T-helper 2 cell (primary cell): Measurements from ENCODE around the gene SLC38A10.

Experiments used
- DNase-seq, 5 experiments: peaks; one replicate each; pipeline versions ENCODE4 v3.0.0 to v3.0.0-alpha.2; 2012 to 2022

The SLC38A10 gene

DNA sequence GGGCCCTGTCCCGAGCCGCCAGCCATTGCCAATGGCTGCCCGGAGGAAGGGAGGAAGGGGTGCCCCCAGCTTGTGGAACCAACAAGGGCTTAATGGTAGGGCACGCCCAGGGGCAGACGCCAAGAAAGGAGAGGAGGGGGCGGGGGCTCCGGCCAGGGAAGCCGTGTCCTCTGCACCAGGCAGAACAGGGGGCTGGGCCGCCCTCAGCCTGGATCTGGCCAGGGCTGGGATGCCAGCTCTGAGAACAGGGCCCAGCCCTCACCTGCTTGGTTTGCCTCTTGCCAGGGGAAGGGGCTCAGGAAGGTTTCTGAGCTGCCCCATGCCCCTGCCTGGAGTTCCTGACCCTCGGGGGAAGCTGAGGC lies 35.8 kb upstream of the SLC38A10 start:
- no peak for DNase-seq

DNA sequence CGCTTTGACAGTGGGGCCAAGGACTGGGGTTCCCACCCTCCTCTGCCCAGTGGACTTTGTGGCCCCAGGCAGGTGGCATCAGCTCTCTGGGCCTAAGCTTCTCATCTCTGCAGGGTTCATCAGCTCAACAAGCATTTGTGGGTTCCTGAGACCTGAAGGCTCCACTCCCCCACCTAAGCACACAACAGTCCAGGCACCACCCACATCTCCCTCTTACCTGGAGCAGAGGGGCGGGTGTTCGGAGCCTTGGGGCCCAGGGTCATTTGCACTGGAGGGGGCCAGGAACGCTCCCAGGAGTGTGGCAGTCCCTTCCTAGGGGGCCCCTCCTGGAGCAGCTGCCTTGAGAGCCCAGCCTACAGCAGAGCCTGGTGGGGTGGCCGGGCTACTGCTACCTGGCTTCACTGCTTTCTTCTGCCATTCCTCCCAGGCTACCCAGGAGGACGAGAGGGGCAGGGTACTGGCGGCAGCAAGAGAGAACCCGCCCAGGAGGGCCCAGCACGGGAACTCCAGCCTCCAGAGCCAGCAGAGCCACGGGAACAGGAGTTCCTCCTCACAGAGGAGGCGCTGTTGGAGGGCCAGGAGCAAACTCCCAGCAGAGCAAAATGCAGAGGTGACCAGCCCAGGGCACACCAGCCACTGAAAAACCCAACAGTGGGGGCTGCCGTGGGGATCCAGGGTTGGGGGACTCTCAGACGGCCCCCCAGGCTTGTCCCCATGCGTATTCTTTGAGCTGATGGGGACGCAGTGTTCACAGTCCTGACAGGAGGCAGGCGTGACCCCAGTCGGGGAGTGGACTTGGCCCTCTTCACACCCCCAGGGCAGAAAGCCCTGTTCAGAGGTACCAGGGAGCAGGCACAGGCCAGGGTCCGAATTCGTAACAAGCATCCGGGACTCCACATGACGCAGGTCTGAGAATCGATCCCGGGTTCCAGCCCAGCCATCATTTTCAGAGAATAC lies 35.1 kb upstream of the SLC38A10 start:
- no peak for DNase-seq

DNA sequence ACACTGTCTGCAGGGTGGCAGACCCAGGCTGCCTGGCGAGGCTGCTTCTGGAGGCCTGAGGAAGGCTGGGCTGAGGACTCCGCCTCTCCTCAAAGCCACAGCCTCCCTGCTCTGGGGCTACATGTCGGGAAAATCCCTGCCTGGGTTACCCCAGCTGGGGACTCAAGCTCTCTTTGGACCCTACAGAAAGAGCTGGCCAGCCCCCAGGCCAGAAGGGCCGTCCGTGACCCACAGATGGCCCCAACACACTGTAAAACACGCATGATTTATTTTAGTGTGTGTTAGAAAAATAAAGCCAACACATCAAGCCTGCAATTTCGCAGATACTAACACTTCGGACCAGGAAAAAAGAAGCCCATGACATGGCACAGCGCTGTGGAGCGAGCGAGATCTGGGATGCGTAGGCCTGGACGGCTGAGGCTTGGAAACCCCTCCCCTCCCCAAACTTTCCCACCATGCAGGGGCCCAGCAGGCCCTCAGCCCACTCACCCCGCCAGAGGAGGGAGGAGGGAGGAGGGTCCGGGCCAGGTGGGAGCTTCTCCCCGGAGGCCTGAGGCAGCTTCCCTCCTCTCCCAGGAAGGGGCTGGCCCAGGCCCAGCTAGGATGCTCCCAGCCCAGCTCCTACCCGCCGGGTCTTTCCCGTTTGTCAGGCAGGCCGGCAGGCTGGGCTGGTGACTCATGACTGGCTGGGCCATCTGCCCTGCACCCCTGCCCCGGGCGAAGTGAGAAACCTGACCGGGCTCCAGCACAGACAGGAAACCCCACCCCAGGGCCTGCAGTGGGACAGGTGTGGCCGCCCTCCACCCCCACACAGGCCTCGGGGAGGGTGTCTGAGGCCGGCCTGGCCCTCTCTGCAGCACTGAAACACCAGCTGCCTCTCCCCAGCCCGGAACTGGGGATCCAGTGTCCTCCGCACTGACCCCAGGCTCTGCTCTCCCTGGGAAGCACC lies 34.1 kb upstream of the SLC38A10 start:
- no peak for DNase-seq

DNA sequence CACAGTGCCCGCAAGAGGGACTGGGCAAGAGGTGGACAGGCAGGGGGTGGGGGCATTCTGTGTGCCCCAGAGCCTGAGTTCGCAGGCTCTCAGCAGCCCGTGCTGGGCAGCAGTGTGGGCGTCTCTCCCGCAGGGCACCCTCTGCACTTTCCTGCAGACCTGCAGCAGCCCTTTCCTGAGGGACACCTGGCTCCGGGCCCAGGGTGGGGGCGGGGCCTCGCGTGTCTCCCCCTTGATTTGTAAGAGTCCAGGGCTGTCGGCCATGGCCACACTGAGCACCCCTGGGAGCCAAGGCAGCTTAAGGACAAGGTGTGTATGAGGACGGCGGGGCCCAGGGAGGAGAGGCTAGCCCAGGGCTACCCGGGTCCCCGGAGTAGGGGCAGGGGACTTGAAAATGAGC lies 33.4 kb upstream of the SLC38A10 start:
- DNase-seq: no peak

DNA sequence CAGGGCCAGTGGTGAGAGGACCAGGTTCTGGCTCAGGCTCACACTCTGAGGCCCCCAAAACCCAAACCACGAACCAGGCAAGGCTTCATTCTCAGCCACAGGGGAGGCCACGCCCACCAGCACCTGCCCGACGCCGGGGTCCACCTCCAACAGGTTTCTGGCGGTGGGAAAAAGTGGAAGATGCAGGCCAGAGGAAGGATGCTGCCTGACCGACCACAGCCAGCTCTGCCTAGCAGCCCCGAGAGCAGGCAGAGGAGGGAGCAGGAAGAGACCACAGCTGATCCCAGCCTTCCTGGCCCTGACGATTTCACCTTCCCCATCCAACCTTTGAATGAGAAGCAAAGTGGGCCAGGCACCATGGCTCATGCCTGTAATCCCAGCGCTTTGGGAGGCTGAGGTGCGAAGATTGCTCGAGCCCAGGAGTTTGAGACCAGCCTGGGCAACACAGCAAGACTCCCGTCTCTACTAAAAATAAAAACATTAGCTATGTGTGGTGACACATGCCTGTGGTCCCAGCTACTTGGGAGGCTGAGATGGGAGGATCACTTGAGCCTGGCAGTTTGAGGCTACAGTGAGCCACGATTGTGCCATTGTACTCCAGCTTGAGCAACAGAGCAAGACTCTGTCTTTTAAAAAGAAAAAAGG lies 30.7 kb upstream of the SLC38A10 start:
- no peak for DNase-seq

DNA sequence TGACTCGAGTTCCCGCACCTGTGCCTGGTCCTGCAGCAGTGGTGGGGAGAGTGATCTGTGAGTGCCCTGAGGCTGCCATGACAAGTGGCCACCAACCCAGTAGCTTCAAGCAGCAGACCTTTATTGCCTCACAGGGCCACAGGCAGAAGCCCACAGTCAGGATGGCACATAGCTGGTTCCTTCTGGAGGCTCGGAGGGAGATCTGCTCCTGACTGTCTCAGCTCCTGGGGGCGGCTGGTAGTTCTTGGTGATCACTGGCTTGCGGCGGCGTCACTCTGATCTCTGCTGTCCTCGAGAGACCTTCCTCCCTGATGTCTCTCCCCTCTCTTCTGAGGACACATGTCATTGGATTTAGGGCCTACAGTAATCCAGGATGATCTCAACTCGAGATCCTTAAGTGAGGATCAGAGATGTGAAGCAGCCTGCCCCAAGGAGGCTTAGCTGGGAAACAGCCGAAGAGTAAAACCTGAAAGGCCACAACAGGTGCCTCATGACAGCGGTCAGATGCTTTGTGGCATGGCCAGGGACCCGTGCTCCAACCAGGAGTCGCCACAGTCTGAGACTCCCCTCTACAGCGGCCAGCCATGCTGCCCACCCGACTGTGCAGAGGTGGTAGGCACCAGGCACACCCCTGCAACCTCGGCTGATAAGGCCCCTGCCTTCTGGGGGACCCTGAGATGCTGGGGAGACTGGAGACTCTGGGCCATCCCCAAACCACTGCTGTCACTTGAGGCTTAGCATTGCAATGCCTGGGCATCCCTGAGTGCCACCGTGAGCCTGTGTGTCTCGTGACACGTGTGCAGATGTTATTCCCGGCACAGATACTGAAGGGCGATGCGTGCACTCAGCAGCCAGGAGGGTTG lies 30.0 kb upstream of the SLC38A10 start:
- DNase-seq: no peak

DNA sequence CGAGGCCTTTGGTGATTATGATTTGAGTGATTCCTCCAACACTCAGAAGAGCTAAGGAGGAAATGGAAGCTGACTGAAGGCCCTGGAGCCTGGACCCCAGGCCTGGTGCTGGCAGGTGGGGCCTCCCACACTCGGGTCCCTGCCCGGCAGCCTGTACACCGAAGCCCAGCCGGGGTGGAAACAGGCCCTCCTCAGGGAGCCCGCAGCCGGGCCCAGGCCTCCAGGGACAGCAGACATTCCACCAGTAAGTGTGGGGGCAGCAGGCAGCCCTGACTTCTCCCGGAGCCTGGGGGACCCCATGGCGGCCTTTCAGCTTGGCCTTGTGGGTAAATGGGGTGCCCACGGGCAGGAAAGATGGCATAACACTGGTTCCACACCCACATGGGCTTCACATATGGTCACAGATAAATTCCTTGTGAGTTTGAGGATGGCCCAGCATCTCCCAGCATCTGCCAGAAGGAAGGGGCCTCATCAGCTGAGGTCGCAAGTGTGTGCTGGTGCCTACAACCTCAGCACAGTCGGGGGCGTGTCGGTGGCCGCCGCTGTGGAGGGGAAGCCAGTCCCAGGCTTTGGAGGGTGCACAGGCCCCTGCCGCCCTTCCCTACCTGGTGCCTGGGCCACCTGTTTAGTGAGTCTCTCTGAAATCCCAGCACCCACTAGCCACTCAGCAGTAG lies 29.2 kb upstream of the SLC38A10 start:
- no peak for DNase-seq

DNA sequence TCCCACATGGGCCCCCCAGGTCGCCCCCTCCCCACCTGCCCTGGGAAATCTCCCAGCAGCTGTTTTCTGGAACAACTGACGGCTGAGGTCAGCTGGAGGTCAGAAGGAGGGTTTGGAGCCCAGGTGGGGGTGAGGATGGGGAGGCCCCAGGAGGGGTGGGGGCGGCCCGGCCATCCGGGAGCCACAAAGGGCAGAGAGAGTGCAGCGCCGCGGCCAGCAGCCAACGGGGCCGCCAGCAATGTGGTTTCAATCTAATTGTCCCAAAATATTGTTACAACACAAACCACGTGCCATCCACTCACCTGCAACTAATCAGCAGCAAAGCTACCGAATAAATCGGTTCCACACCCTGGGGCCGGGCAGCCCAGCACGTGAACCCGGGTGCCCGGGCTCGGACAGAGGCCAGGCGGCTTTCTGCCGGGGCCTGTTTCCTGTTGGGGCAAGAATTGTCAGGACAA lies 28.3 kb upstream of the SLC38A10 start:
- no peak for DNase-seq

DNA sequence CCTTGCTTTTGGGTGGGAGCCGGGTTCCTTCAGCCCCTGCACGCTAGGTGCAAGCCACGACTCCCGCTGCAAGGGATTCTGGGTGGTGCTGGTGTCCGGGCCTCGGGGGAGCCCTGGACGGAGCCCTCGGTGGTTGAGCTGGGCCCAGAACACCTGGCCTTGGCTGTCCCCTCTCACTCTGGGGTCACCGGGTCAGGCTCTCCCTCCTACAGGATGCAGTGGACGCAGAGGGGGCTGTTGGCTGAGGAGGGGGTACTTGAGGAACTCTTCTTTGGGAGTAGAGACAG lies 27.9 kb upstream of the SLC38A10 start:
- DNase-seq: no peak

DNA sequence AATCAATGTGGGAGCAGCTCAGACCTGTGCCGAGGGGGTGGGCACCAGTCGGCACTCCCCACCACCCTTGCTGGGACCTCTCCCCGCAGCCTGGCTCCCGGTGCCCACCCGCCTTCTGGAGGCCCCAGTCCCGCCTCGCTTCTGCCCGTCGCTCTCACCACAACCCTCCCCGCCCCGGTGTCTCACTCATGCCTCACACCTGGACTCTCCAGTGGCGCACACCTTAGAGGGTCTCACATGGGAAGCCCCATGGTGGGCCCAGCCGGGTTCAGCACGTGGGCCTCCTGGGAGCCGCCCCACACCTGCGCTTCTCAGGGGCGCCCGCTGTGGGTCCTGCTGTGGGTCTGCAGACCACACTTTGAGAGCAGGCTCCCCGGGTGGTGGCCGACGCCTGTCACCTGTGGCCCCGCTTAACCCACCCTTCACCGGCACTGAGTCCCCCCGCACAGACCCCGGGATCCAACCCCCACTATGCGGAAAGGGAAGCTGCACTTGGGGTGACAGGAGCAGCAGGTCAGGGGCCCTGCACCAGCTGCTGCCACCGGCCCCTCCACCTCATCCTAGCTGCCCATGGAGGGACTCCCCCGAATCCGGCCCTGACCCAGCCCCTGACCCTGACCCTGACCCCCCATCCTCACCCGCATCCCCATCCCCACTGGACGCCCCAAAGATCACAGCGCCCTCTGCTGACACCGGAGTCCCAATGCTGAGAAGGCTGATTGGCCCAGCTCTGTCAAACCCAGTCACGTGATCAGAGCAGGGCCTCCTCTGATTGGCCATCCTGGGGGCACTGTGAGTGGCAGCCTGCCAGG lies 27.4 kb upstream of the SLC38A10 start:
- DNase-seq: peak in 2 of 5 experiments; percentile 26 to 45

DNA sequence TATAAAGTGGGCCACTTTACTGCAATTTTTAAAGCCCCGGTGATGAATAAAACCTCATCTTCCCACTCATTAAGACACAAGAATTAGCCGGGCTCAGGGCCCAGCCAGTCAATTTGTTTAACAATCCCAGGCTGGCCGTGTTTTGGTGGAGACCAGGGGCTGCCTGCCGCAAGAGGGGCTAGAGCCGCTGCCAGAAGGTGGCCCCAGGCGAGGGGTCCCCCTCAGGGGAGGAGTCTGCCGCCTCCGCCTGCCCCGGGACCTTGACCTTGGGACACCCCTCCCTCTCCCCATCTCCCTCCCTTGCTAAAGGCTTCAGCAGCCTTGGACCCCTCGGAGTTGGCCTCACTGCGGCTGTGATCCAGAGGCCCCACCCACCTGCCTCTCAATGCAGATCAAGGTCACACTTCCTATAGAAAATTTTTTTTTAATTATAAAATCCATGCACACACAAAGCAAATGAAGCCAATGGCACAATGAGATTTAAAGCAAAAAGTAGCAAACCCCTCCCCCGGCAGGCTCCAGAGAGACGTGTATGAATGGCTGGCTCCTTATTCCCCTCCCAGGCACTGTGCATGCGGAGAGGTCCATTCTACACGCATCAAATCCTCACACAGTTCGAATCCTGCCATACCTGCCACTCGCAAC lies 23.0 kb upstream of the SLC38A10 start:
- DNase-seq: no peak

DNA sequence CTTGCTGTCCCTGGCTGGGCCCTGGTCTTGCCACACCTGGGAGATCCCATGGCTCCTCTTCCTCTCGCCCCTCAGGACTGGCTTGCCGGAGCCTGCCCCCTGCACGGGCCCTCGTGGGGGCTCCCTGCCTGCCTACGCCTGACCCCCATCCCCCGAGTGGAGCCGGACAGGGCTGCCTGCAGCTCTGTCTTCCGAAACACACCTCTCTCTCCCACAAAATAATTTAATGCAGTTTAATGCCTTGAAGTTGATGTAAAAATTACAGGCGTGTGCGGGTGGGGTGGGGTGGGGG lies 22.4 kb upstream of the SLC38A10 start:
- DNase-seq: no peak

DNA sequence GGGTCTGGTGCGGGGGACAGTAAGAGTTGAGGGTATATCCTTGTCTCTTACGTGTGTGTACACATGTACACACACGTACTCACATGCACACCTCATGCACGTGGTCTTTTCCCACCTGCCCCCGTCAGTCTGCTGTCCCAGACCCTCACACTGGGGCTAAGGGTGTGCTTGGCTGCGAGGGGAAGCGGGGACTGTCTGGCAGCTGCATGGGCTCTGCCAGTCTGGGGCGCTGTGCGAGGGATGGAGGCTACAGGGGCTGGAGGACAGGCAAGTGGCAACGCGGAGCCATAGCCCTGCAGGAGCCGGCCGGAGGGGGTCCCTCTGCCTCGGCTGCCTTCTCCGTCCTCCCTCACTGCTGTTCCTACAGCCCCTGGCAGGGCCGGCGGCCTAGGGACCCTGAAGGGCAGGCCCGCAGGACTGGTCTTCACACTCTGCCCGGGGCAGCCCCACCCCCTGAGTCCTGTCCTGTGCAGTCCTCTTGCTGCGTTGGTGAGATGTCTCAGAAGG lies 20.8 kb upstream of the SLC38A10 start:
- no peak for DNase-seq

DNA sequence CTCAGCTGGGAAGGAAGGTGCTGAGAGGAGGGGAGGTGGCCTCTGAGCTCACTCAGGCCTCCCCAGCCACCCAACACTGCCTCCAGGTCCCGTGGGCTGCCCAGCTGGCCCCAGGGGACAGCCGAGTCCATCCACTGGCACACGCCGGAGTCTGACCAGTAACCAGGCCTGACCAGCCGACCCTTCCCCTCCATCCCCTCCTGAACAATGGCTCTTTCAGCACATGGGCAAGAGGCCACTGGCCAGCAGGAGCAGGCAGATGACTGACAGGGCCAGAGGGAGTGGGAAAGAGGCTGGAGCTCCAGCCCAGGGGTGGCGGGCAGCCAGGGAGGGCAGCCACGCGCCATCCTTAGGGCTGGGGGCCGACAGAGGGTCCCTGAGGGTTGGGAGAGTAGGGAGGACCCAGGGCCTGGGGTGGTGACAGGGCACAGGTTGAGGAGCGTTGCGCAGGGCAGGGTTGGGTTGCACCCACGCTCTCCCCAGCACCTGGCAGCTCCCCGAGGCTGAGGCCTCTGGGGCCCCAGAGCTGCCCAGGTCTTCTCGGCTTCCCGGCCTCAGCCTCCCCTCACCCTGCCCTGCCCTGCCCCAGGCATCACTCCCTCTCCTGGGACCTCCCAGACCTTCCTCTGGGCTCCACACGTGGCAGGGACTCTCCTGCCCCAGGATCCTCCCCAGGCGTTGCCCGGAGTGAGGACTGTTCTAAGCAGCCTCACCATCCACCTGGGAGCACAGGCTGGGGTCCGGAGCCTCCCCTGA lies 20.2 kb upstream of the SLC38A10 start:
- DNase-seq: no peak

DNA sequence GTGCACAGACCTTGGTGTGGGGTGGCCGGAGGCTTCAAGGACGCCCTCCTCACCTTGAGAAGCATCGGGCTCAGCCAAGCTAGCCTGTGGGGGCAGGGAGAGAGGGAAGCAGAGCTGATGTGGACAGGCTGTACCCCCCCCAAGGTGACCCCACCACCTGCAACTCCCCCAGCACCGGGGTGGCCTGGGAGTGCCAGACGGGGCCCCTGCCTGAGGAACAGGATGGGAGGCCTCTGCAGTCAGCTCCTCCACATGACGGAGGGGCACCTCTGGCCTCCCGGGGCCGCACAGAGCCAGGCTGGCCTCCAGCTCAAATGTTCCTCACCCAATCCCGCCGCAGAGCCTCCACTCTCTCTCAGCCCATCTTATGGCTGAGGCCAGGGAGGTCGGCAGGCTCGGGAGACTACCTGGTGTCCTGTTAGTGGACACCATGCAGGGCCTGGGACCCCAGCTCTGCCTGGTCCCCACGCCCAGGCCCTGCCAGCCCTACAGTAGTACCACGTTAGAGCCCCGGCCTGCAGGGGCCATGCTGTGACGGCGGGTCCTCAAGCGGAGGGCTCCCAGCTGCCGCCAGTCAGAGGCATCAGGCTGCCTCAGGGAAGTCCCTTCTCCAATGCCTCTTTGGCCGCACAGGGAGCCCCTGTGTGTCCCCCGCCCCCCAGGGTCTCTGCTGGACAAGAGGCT lies 19.4 kb upstream of the SLC38A10 start:
- DNase-seq: no peak

DNA sequence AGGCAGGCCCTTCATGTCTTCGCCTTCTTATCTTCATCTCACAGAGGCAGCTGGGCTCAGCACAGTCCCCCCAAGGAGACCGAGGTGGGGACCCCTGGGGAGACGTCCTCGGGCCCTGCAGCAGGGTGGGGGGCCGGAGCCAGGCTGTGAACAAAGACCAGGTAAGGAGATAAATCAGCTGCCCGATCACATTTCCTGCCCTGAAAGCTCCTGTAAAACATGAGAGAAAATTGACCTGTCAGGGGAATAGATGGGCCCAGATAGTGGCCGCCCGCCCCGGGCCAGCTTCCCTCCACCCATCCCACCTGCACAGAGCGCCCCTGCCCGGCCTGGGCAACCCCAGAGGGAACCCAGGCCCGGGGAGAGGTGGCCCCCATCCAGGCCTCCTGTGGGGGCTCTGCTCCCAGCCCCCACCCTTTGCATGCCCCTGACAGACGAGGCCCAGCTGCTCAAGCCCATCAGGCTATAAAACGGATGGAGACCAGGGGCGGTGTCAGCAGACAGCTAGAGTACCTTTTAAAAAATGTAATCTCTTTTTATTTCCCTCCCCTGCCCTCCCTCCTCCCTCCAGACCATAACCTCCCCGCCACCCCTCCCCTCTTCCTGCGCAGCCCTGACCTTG lies 18.8 kb upstream of the SLC38A10 start:
- DNase-seq: no peak

DNA sequence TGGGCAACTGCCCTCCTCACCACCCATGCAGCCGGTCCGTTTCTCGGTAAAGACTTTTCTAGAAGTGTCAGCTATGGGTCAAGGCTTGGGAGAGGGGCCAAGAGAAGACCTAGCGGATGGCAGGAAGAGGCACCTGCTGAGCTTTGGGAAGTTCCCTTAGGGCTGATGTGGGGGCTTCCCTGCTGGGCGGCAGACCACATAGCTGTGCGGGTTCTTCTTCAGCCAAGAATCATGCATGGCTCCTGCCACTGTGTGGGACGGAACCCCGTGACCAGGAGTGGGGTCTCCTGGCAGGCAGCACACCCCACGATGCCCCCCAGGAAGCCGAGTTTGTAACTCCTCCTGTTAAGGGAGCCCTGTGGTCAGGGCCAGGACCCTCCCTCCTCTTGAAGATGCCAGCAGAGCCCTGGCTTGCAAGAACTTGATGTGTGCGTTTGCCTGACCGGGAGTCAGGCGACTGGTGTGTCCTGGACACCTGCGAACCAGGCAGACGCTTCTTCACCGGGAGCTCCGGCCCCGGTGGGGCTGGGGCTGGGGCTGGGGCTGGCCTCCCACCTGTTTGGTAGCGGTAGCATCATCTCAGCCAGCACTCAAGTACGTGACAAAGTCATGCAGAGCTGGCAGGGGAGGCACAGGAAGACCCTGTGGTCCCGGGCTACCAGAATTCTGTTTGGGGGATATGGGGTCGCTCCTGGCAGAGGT lies 17.7 kb upstream of the SLC38A10 start:
- DNase-seq: no peak

DNA sequence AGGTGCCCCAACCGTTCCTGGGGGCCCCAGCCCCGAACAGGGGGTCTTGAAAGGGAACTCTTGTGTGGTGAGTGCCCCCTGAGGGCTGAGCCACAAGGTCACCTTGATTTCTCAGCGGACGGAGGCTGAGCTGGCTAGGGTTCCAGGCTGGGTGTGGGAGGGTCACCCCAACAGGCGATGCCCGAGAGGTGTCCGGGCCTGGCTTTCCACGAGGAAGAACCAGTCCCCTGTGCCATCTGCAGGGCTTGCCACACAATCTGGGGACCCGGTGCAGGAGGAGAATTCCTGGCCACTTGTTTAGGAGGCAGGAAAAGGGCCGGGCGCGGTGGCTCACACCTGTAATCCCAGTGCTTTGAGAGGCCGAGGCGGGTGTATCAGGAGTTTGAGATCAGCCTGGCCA lies 16.8 kb upstream of the SLC38A10 start:
- no peak for DNase-seq
